WTC11 (cell line): ENCODE data around the gene CSH1. TPM values are rescaled to one million over a fixed set of nuclear protein-coding genes. Genes with fewer than 3 reads are reported as not detected.
"Not testable (repeated sequence)": the region's sequence is repeated elsewhere in the genome, so short reads cannot be mapped to it uniquely, and the experiment has no call there.

ENCODE experiments used
- ATAC-seq: fragments of 200-7000 bp; cut with Tn5 transposase; 2 replicates; pipeline ENCODE4 v1.10.0; 2021; ENCODE audit warnings: mild to moderate bottlenecking, moderate library complexity
- CTCF ChIA-PET: fragments of 300-600 bp; sonication (Branson Sonifier 250); formaldehyde crosslinking; loops from one replicate; lab custom pipeline; 2021; ENCODE audit warnings: antibody characterized with exemption; lab: Charles Lee
- POLR2A ChIA-PET: fragments of 350-600 bp; sonication (Branson Sonifier 250); formaldehyde crosslinking; loops from one replicate; lab custom pipeline; 2021; ENCODE audit warnings: antibody characterized with exemption; lab: Charles Lee
- DNase-seq: peaks from one replicate; pipeline ENCODE4 v3.0.0; 2021; ENCODE audit warnings: low spot score
- H3K27ac Mint-ChIP-seq: 2 replicates; pipeline ENCODE4 v1.8.0; 2021; ENCODE audit warnings: mixed read lengths
- H3K27me3 Mint-ChIP-seq: 2 replicates; pipeline ENCODE4 v1.8.0; 2021; ENCODE audit warnings: low read depth, mild to moderate bottlenecking, moderate library complexity, mixed read lengths
- H3K36me3 Mint-ChIP-seq: 2 replicates; pipeline ENCODE4 v1.8.0; 2021; ENCODE audit warnings: mixed read lengths
- H3K4me1 Mint-ChIP-seq: 2 replicates; pipeline ENCODE4 v1.8.0; 2022; ENCODE audit warnings: mixed read lengths
- H3K4me3 Mint-ChIP-seq: 2 replicates; pipeline ENCODE4 v1.8.0; 2021; ENCODE audit warnings: mild to moderate bottlenecking, moderate library complexity, mixed read lengths
- H3K9me3 Mint-ChIP-seq: 2 replicates; pipeline ENCODE4 v1.8.0; 2021; ENCODE audit warnings: mixed read lengths
- CTCF ChIP-seq: fragments of 200-600 bp; IDR thresholded peaks from 2 replicates; pipeline ENCODE4 v1.8.0; 2022; ENCODE audit warnings: antibody characterized with exemption
- total RNA-seq: library from RNA; stranded (reverse); gene quantifications from 3 replicates; pipeline ENCODE4 v1.2.3, GENCODE V29; 2021

CSH1 gene
- total RNA-seq, 1 experiment from 2014 or later, result not detected

DNA sequence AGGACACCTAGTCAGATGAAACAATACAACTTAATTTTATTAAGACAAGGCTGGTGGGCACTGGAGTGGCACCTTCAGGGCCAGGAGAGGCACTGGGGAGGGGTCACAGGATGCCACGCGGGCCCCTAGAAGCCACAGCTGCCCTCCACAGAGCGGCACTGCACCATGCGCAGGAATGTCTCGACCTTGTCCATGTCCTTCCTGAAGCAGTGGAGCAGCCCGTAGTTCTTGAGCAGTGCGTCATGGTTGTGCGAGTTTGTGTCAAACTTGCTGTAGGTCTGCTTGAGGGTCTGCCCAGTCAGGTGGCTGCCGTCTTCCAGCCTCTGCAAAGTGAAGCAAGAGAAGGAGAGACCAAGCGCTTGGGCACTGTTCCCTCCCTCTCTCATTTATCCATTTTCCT, 13.2 kb upstream of the CSH1 start:
- DNase-seq, CTCF ChIA-PET, H3K27ac Mint-ChIP-seq, H3K27me3 Mint-ChIP-seq, H3K4me3 Mint-ChIP-seq, H3K9me3 Mint-ChIP-seq, POLR2A ChIA-PET, ATAC-seq, H3K36me3 Mint-ChIP-seq: not testable (repeated sequence)
- H3K4me1 Mint-ChIP-seq, result peaks cover 21% of the 10 kb centered on the region

- POLR2A ChIA-PET, H3K27ac Mint-ChIP-seq, H3K9me3 Mint-ChIP-seq, H3K36me3 Mint-ChIP-seq, H3K4me3 Mint-ChIP-seq, H3K27me3 Mint-ChIP-seq: not testable (repeated sequence)
- DNase-seq (peak; percentile 41), ATAC-seq (peak; percentile 80)
- peaks cover 23% of the 10 kb centered on the region for H3K4me1 Mint-ChIP-seq
- CTCF ChIA-PET, result interaction anchor here (0.7 to 2.2 kb wide), 15 partner anchors 8 to 226 kb away, joined by 3 to 17 read pairs (median 5); partner anchors contain the start of genes GH1 and GH2
- TF ChIP-seq CTCF, result peak; percentile 29; the same call in 1 of the 2 replicates
Measured at GRCh38 chr17:63907161-63907778, 10.9 kb upstream of the CSH1 start.

- H3K27ac Mint-ChIP-seq, H3K4me3 Mint-ChIP-seq, H3K36me3 Mint-ChIP-seq, H3K27me3 Mint-ChIP-seq, DNase-seq, H3K9me3 Mint-ChIP-seq, ATAC-seq: not testable (repeated sequence)
- H3K4me1 Mint-ChIP-seq, result peaks cover 18% of the 10 kb centered on the region
- CTCF ChIA-PET, result interaction anchor here (0.9 to 3.5 kb wide), 10 partner anchors 12 to 124 kb away, joined by 3 to 28 read pairs (median 6); partner anchors contain the start of genes GH1 and ICAM2
- POLR2A ChIA-PET, result interaction anchor here (0.7 kb wide), 1 partner anchor 706 kb away, joined by 3 read pairs; no protein-coding TSS in a partner anchor
Measured at GRCh38 chr17:63904796-63905195, 8.4 kb upstream of the CSH1 start.

DNA sequence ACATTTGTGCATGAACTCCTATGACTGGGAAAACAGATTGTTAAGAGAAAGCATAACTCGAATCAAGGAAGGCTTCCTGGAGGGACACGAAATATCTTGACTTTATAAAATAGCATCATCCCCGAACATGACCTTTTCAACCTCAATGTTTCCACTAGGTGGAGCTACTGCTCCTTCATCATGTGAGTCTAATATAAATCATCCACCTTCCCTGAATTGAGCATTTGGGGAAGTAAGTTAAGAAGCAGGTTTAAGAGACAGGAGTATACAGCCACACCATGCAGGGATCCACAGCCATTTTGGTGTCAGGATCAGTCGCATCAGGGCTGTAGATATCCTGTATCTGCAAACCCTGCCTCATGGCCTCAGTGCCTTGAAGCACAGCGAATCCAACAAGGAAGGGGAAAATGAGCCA, 7.4 kb upstream of the CSH1 start:
- DNase-seq, H3K36me3 Mint-ChIP-seq, H3K9me3 Mint-ChIP-seq, H3K27ac Mint-ChIP-seq, H3K27me3 Mint-ChIP-seq, POLR2A ChIA-PET, H3K4me3 Mint-ChIP-seq: not testable (repeated sequence)
- peak; percentile 46 for TF ChIP-seq CTCF
- peak; percentile 39 for ATAC-seq
- CTCF ChIA-PET, result interaction anchor here (0.8 to 3.5 kb wide), 17 partner anchors 8 to 230 kb away, joined by 3 to 28 read pairs (median 5); partner anchors contain the start of genes GH1, GH2 and ICAM2
- H3K4me1 Mint-ChIP-seq, result peaks cover 18% of the 10 kb centered on the region

DNA sequence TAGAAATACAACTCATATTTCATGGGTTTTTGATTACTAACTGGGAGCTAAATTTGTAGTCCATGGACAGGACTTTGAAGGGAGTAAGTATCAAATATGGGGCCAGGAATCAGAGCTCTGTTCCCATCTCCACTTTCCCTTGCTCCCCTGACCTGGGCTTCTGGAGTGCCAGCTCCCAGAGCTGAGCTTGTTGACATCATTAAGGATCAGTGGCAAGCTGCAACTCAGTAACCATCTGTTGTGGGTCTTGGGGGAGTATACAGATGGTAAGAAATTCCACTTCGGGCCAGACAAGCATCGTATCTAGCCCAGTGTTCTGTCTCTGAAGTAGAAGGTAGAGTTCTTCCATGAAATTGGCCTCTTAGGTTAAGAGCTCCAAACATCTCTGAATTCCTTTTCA, 5.6 kb upstream of the CSH1 start:
- H3K9me3 Mint-ChIP-seq, H3K36me3 Mint-ChIP-seq, POLR2A ChIA-PET, H3K27ac Mint-ChIP-seq, H3K4me1 Mint-ChIP-seq, H3K27me3 Mint-ChIP-seq, ATAC-seq, H3K4me3 Mint-ChIP-seq, DNase-seq: not testable (repeated sequence)
- CTCF ChIA-PET, result interaction anchor here (1.2 to 2.2 kb wide), 5 partner anchors 12 to 231 kb away, joined by 4 to 11 read pairs (median 5); no protein-coding TSS in a partner anchor

DNA sequence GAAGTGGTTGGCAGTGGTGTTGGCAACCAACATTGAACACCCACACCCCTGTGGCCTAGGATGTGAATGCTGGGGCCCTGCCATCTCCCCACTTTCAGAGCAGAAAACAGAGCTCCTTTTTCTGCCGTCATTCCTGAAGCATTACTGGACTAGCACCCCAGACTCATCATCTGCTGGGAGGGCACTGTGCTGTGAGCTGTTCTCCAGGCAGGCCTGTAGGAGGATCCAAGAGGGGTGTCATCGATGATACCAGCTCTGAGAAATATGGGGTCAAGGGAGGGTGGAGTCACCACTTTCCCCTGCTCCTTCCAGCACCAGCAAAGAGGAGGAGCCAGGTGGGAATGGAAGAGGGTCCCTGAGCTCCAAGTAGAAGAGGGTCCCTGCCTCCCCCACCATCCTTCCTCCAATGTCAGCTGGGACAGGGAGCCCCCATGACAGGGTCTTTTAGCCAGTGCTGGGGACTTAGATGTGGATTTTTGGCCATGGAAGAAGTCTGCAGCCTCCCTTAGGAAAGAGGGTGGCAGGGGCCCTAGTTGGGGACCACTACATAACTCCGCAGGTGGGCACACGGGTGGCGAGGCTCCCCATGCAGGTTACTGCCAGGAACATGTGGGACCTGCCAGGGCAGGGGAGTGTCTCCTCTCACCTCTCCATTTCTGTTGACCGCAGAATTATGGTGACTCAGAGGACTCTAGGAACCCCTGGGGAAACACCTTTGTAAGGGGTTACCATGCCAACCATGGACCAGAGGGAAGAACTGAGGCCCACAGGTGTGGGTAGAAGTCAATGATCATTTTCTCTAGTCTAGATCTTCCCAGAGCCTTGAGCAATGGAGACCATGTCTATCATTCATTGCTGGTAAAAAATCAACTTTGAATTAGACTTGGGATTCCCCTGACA, 2.8 kb upstream of the CSH1 start:
- H3K4me3 Mint-ChIP-seq, H3K4me1 Mint-ChIP-seq, ATAC-seq, H3K27me3 Mint-ChIP-seq, H3K27ac Mint-ChIP-seq, DNase-seq, POLR2A ChIA-PET, H3K36me3 Mint-ChIP-seq, H3K9me3 Mint-ChIP-seq: not testable (repeated sequence)
- CTCF ChIA-PET, result interaction anchor here (0.6 to 1.7 kb wide), 4 partner anchors 8 to 132 kb away, joined by 3 to 7 read pairs (median 4); no protein-coding TSS in a partner anchor

- POLR2A ChIA-PET, H3K9me3 Mint-ChIP-seq, DNase-seq, ATAC-seq, H3K4me3 Mint-ChIP-seq, H3K36me3 Mint-ChIP-seq, H3K27me3 Mint-ChIP-seq, H3K27ac Mint-ChIP-seq, CTCF ChIA-PET: not testable (repeated sequence)
- H3K4me1 Mint-ChIP-seq, result peaks cover 10% of the 10 kb centered on the region
Measured at GRCh38 chr17:63894821-63895220, 1.6 kb downstream of the CSH1 start.

GRCh38 chr17:63894021-63894420, 2.4 kb downstream of the CSH1 start:
- DNase-seq, CTCF ChIA-PET, H3K36me3 Mint-ChIP-seq, POLR2A ChIA-PET, H3K27ac Mint-ChIP-seq, H3K27me3 Mint-ChIP-seq, H3K9me3 Mint-ChIP-seq, H3K4me3 Mint-ChIP-seq, ATAC-seq: not testable (repeated sequence)
- peaks cover 12% of the 10 kb centered on the region for H3K4me1 Mint-ChIP-seq
